H1 (cell line): Measurements from ENCODE around the gene FKBP2. TPM values are rescaled to one million over a fixed set of nuclear protein-coding genes. Genes with fewer than 3 reads are reported as not detected.

Source experiments
- CEBPB ChIP-seq: IDR thresholded peaks from 2 replicates; pipeline ENCODE4 v1.6.1; 2012; ENCODE audit warnings: low read depth, low read length
- CHD1 ChIP-seq: IDR thresholded peaks from 2 replicates; pipeline ENCODE4 v1.6.1; 2012; ENCODE audit warnings: low read depth, low read length, improper control_type of control experiment
- EP300 ChIP-seq, 2 experiments: IDR thresholded peaks; 1 replicate in 1 of 2; 2 replicates in 1 of 2; pipeline ENCODE4 v1.6.1; 2011 to 2012; ENCODE audit warnings: low read depth in 2 of 2, low read length in 2 of 2, mild to moderate bottlenecking in 2 of 2, borderline replicate concordance in 1 of 2, inconsistent platforms in 1 of 2, moderate library complexity in 1 of 2
- GTF2F1 ChIP-seq: IDR thresholded peaks from 2 replicates; pipeline ENCODE4 v1.6.1; 2012; ENCODE audit warnings: low read depth, low read length, improper control_type of control experiment, borderline replicate concordance
- JUND ChIP-seq: IDR thresholded peaks from 2 replicates; pipeline ENCODE4 v1.6.1; 2011; ENCODE audit warnings: mild to moderate bottlenecking, improper control_type of control experiment, low read length
- KDM4A ChIP-seq: IDR thresholded peaks from one replicate; pipeline ENCODE4 v1.7.1; 2012; ENCODE audit warnings: low read depth, mild to moderate bottlenecking, moderate library complexity, low read length, inconsistent platforms; ENCODE audit not compliant: severe bottlenecking
- PHF8 ChIP-seq: fragments of 200-600 bp; sonication (generic); conservative IDR thresholded peaks from 2 replicates; pipeline ENCODE4 v1.7.1; 2012; ENCODE audit warnings: low read depth, mild to moderate bottlenecking, inconsistent platforms, low read length, moderate library complexity
- RNF2 ChIP-seq: fragments of 200-900, 300-1000 bp; sonication (generic); IDR thresholded peaks from 2 replicates; pipeline ENCODE4 v1.7.1; 2016; ENCODE audit warnings: borderline replicate concordance, low read depth, mild to moderate bottlenecking, antibody characterized with exemption, low read length; ENCODE audit not compliant: poor library complexity, severe bottlenecking; ENCODE audit errors: missing control alignments
- ZNF274 ChIP-seq: IDR thresholded peaks from 2 replicates; pipeline ENCODE4 v1.7.0; 2012; ENCODE audit warnings: low read length, borderline replicate concordance; ENCODE audit errors: extremely low read depth
- polyA plus RNA-seq, 7 experiments: library from polyadenylated mRNA; depleted of rRNA in 3 of 7; stranded (reverse) in 5 of 7; unstranded in 2 of 7; fragments of >200 nt in 5 of 7; fragments of 200-250 nt in 2 of 7; gene quantifications; 1 replicate in 5 of 7; 2 replicates in 1 of 7; 4 replicates in 1 of 7; pipeline versions ENCODE4 v1.2.1 to v1.2.3, GENCODE V29; 2011 to 2013; ENCODE audit warnings: missing spikeins in 2 of 7, mixed read lengths in 2 of 7
- total RNA-seq: library from RNA; stranded (reverse); fragmentation: NEBNext Ultra II Directional; extraction: Animal tissue kit (Norgen Biotek cat#: 25700); gene quantifications from 2 replicates; pipeline ENCODE4 v1.2.1, GENCODE V29; 2021
- TF ChIP-seq, protein P1 (sequence below): fragments of 300-600 bp; sonication (generic); IDR thresholded peaks from 2 replicates; pipeline ENCODE4 v1.7.1; 2012; ENCODE audit warnings: low read length, moderate library complexity, mild to moderate bottlenecking, inconsistent platforms; ENCODE audit not compliant: insufficient replicate concordance
- TF ChIP-seq, protein P2 (sequence below): IDR thresholded peaks from 2 replicates; pipeline ENCODE4 v1.6.1; 2012; ENCODE audit warnings: inconsistent platforms

The FKBP2 gene
- total and polyA plus RNA-seq, 2 of the 8 experiments (the other 6 are each of a cell fraction or from before 2014, with no cell fraction given) = 41.7 to 52.5 TPM

DNA sequence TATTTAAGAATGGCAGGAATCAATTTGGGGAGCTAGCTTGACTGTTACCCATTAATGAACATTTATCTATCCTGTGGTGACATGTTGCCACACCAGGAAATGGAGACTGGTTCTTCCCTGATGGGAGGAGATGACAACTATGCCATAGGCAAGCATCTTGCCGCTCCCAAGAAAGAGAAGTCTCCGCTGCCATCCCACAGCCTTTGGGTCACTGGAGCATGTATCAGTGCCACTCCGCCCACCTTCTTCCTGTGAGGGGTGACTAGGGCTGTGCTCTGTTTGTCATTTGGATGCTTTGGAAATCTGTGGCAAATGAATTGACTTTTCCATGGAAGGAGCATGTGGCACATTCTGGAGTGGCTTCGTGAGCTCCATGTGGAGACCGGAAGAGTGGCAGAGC, 48.5 kb upstream of the FKBP2 start (continued):
- TF ChIP-seq, protein P1, sequence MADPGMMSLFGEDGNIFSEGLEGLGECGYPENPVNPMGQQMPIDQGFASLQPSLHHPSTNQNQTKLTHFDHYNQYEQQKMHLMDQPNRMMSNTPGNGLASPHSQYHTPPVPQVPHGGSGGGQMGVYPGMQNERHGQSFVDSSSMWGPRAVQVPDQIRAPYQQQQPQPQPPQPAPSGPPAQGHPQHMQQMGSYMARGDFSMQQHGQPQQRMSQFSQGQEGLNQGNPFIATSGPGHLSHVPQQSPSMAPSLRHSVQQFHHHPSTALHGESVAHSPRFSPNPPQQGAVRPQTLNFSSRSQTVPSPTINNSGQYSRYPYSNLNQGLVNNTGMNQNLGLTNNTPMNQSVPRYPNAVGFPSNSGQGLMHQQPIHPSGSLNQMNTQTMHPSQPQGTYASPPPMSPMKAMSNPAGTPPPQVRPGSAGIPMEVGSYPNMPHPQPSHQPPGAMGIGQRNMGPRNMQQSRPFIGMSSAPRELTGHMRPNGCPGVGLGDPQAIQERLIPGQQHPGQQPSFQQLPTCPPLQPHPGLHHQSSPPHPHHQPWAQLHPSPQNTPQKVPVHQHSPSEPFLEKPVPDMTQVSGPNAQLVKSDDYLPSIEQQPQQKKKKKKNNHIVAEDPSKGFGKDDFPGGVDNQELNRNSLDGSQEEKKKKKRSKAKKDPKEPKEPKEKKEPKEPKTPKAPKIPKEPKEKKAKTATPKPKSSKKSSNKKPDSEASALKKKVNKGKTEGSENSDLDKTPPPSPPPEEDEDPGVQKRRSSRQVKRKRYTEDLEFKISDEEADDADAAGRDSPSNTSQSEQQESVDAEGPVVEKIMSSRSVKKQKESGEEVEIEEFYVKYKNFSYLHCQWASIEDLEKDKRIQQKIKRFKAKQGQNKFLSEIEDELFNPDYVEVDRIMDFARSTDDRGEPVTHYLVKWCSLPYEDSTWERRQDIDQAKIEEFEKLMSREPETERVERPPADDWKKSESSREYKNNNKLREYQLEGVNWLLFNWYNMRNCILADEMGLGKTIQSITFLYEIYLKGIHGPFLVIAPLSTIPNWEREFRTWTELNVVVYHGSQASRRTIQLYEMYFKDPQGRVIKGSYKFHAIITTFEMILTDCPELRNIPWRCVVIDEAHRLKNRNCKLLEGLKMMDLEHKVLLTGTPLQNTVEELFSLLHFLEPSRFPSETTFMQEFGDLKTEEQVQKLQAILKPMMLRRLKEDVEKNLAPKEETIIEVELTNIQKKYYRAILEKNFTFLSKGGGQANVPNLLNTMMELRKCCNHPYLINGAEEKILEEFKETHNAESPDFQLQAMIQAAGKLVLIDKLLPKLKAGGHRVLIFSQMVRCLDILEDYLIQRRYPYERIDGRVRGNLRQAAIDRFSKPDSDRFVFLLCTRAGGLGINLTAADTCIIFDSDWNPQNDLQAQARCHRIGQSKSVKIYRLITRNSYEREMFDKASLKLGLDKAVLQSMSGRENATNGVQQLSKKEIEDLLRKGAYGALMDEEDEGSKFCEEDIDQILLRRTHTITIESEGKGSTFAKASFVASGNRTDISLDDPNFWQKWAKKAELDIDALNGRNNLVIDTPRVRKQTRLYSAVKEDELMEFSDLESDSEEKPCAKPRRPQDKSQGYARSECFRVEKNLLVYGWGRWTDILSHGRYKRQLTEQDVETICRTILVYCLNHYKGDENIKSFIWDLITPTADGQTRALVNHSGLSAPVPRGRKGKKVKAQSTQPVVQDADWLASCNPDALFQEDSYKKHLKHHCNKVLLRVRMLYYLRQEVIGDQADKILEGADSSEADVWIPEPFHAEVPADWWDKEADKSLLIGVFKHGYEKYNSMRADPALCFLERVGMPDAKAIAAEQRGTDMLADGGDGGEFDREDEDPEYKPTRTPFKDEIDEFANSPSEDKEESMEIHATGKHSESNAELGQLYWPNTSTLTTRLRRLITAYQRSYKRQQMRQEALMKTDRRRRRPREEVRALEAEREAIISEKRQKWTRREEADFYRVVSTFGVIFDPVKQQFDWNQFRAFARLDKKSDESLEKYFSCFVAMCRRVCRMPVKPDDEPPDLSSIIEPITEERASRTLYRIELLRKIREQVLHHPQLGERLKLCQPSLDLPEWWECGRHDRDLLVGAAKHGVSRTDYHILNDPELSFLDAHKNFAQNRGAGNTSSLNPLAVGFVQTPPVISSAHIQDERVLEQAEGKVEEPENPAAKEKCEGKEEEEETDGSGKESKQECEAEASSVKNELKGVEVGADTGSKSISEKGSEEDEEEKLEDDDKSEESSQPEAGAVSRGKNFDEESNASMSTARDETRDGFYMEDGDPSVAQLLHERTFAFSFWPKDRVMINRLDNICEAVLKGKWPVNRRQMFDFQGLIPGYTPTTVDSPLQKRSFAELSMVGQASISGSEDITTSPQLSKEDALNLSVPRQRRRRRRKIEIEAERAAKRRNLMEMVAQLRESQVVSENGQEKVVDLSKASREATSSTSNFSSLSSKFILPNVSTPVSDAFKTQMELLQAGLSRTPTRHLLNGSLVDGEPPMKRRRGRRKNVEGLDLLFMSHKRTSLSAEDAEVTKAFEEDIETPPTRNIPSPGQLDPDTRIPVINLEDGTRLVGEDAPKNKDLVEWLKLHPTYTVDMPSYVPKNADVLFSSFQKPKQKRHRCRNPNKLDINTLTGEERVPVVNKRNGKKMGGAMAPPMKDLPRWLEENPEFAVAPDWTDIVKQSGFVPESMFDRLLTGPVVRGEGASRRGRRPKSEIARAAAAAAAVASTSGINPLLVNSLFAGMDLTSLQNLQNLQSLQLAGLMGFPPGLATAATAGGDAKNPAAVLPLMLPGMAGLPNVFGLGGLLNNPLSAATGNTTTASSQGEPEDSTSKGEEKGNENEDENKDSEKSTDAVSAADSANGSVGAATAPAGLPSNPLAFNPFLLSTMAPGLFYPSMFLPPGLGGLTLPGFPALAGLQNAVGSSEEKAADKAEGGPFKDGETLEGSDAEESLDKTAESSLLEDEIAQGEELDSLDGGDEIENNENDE = no peak
- TF ChIP-seq, protein P2, sequence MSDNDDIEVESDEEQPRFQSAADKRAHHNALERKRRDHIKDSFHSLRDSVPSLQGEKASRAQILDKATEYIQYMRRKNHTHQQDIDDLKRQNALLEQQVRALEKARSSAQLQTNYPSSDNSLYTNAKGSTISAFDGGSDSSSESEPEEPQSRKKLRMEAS = no peak
- TF ChIP-seq EP300 (IDR thresholded peaks at IDR 0.05; ENCODE audit: borderline replicate concordance in 1 of 2, low read depth in 2 of 2, low read length in 2 of 2) = no peak
- no peak for TF ChIP-seq RNF2
- TF ChIP-seq CHD1 = no peak
- TF ChIP-seq KDM4A = no peak
- TF ChIP-seq JUND = no peak
- TF ChIP-seq PHF8 = no peak
- no peak for TF ChIP-seq CEBPB
- TF ChIP-seq GTF2F1 = no peak
- TF ChIP-seq ZNF274 = no peak
